NB4 (cell line): ENCODE results near the gene AGBL4.
A peak's percentile ranks its signal among the peaks of the same experiment; 100 is the strongest.

Experiments used
- POLR2A ChIP-seq: IDR thresholded peaks from 2 replicates; pipeline ENCODE4 v1.6.1; 2011; ENCODE audit warnings: mild to moderate bottlenecking; ENCODE audit not compliant: insufficient read length; ENCODE audit errors: extremely low read depth
- TF ChIP-seq, protein P1 (sequence below): IDR thresholded peaks from one replicate; pipeline ENCODE4 v1.5.1; 2012; ENCODE audit warnings: low read depth, low read length

DNA sequence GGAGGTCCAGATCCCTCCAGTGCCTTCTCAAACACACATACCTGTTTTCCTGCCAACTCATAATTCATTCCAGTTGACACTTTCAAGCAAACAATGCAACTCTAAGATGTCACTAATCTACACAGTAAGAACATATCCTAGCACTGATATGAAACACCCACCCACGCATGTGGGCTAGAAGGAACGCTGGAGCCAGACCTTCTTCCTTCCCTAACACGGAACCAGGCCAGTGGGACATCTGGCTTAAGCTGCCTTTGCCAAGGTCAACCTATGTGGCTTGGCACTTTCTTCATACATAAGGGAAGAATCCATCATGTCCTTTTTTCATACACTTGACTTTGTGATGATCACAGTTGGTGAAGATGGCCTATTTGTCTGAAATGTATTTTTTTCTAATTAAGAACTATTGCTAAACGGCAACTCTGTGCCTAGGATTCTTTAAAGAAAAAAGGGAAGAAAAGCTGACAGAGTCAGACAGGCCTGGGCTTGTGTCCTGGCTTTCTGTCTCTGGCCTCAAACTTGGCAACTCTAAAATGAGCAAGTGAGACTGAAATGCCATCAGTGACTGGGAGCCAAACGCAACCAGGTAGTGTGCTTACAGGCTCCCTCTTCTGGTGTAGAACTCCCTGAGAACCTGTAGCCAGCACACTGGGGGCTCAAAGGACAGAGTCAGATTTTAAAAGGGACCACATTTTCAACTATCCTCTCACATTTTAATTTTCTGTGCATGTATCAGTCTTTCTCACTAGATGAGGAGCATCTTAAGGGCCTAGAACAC, 1154.4 kb downstream of the AGBL4 start:
- TF ChIP-seq, protein P1, sequence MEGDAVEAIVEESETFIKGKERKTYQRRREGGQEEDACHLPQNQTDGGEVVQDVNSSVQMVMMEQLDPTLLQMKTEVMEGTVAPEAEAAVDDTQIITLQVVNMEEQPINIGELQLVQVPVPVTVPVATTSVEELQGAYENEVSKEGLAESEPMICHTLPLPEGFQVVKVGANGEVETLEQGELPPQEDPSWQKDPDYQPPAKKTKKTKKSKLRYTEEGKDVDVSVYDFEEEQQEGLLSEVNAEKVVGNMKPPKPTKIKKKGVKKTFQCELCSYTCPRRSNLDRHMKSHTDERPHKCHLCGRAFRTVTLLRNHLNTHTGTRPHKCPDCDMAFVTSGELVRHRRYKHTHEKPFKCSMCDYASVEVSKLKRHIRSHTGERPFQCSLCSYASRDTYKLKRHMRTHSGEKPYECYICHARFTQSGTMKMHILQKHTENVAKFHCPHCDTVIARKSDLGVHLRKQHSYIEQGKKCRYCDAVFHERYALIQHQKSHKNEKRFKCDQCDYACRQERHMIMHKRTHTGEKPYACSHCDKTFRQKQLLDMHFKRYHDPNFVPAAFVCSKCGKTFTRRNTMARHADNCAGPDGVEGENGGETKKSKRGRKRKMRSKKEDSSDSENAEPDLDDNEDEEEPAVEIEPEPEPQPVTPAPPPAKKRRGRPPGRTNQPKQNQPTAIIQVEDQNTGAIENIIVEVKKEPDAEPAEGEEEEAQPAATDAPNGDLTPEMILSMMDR: peak; percentile 33
- TF ChIP-seq POLR2A: no peak
